ENCODE measurements around the gene FAM168A. TPM values are rescaled to one million over a fixed set of nuclear protein-coding genes. Genes with fewer than 3 reads are reported as not detected.
A peak's percentile ranks its signal among the peaks of the same experiment; 100 is the strongest.

The FAM168A gene
- total RNA-seq, 1 donor from 2014 or later, result 19.3 TPM

- Mint-ChIP-seq H3K27me3 (ENCODE audit: insufficient read depth, low read depth) (peaks cover 2% of the 10 kb centered on the region), H3K4me1 (peaks cover 3% of the 10 kb centered on the region), H3K4me3 (no peak overlapping the region), H3K9me3 (peaks cover 46% of the 10 kb centered on the region), H3K36me3 (peaks cover 41% of the 10 kb centered on the region), H3K27ac (no peak overlapping the region)
- Histone ChIP-seq H2AFZ (replicated peaks) (no peak overlapping the region), H3K9ac (no peak overlapping the region), H3K4me1 (peaks cover 7% of the 10 kb centered on the region), H4K20me1 (ENCODE audit: low read depth) (peaks cover 10% of the 10 kb centered on the region), H3K79me2 (ENCODE audit: low read depth) (peaks cover 75% of the 10 kb centered on the region), H3K36me3 (no peaks in the 10 kb centered on the region), H3K9me3 (ENCODE audit: low read depth) (no peaks in the 10 kb centered on the region), H3K4me2 (no peak overlapping the region), H3K4me3 (no peak overlapping the region), H3F3A (ENCODE audit: low read depth) (peaks cover 8% of the 10 kb centered on the region), H3K27me3 (no peaks in the 10 kb centered on the region), H3K27ac (no peak overlapping the region)
- no peak for DNase-seq (ENCODE audit: low spot score)
- no peak for TF ChIP-seq EZH2 (IDR thresholded peaks at IDR 0.05)
- no peak for TF ChIP-seq CTCF (IDR thresholded peaks at IDR 0.05)
- TF ChIP-seq EZH2phosphoT487 (IDR thresholded peaks at IDR 0.05), result no peak
Observed at GRCh38 chr11:73496134-73496533, 101.8 kb downstream of the FAM168A start.

GRCh38 chr11:73495731-73496130, 102.2 kb downstream of the FAM168A start:
- TF ChIP-seq EZH2 (IDR thresholded peaks at IDR 0.05) (no peak), CTCF (IDR thresholded peaks at IDR 0.05) (no peak), EZH2phosphoT487 (IDR thresholded peaks at IDR 0.05) (no peak)
- H3K4me2 ChIP-seq, result no peak overlapping the region
- H3K36me3 ChIP-seq, result no peaks in the 10 kb centered on the region
- H3F3A ChIP-seq (ENCODE audit: low read depth), result peaks cover 8% of the 10 kb centered on the region
- no peak overlapping the region for H3K27ac ChIP-seq
- DNase-seq (ENCODE audit: low spot score), result no peak
- Mint-ChIP-seq H3K4me3 (no peak overlapping the region), H3K9me3 (peaks cover 42% of the 10 kb centered on the region), H3K36me3 (peaks cover 39% of the 10 kb centered on the region), H3K4me1 (peaks cover 3% of the 10 kb centered on the region), H3K27ac (no peak overlapping the region), H3K27me3 (ENCODE audit: insufficient read depth, low read depth) (peaks cover 2% of the 10 kb centered on the region)
- H3K27me3 ChIP-seq, result no peaks in the 10 kb centered on the region
- no peak overlapping the region for H2AFZ ChIP-seq (replicated peaks)
- H4K20me1 ChIP-seq (ENCODE audit: low read depth), result peaks cover 10% of the 10 kb centered on the region
- H3K4me3 ChIP-seq, result no peak overlapping the region
- H3K79me2 ChIP-seq (ENCODE audit: low read depth), result peaks cover 75% of the 10 kb centered on the region
- no peak overlapping the region for H3K9ac ChIP-seq
- no peaks in the 10 kb centered on the region for H3K9me3 ChIP-seq (ENCODE audit: low read depth)
- peaks cover 7% of the 10 kb centered on the region for H3K4me1 ChIP-seq

GRCh38 chr11:73493956-73494598, 103.8 kb downstream of the FAM168A start:
- Histone ChIP-seq H3K27me3 (no peaks in the 10 kb centered on the region), H2AFZ (replicated peaks) (no peak overlapping the region), H3K79me2 (ENCODE audit: low read depth) (peaks cover 59% of the 10 kb centered on the region), H3K27ac (no peak overlapping the region), H3F3A (ENCODE audit: low read depth) (peaks cover 8% of the 10 kb centered on the region), H3K36me3 (no peaks in the 10 kb centered on the region), H3K9ac (no peak overlapping the region), H3K4me1 (peaks cover 13% of the 10 kb centered on the region), H3K4me2 (peak overlapping the region; percentile 51), H3K9me3 (ENCODE audit: low read depth) (no peaks in the 10 kb centered on the region), H4K20me1 (ENCODE audit: low read depth) (peaks cover 10% of the 10 kb centered on the region), H3K4me3 (no peak overlapping the region)
- peaks cover 30% of the 10 kb centered on the region for H3K36me3 Mint-ChIP-seq
- peaks cover 2% of the 10 kb centered on the region for H3K27me3 Mint-ChIP-seq (ENCODE audit: insufficient read depth, low read depth)
- no peak overlapping the region for H3K27ac Mint-ChIP-seq
- peak; percentile 72 for DNase-seq (ENCODE audit: low spot score)
- peaks cover 3% of the 10 kb centered on the region for H3K4me1 Mint-ChIP-seq
- H3K9me3 Mint-ChIP-seq, result peaks cover 28% of the 10 kb centered on the region
- H3K4me3 Mint-ChIP-seq, result no peak overlapping the region
- TF ChIP-seq CTCF (IDR thresholded peaks at IDR 0.05) (no peak), EZH2phosphoT487 (IDR thresholded peaks at IDR 0.05) (no peak), EZH2 (IDR thresholded peaks at IDR 0.05) (no peak)
